Retina (tissue), 1 donor: ENCODE measurements around the gene FBXW12.

Experiments
- DNase-seq: peaks from one replicate; pipeline ENCODE4 v3.0.0-alpha.2; 2016

FBXW12 gene

GRCh38 chr3:48423241-48423882 is 51.3 kb downstream of the FBXW12 start:
- no peak for DNase-seq

DNA sequence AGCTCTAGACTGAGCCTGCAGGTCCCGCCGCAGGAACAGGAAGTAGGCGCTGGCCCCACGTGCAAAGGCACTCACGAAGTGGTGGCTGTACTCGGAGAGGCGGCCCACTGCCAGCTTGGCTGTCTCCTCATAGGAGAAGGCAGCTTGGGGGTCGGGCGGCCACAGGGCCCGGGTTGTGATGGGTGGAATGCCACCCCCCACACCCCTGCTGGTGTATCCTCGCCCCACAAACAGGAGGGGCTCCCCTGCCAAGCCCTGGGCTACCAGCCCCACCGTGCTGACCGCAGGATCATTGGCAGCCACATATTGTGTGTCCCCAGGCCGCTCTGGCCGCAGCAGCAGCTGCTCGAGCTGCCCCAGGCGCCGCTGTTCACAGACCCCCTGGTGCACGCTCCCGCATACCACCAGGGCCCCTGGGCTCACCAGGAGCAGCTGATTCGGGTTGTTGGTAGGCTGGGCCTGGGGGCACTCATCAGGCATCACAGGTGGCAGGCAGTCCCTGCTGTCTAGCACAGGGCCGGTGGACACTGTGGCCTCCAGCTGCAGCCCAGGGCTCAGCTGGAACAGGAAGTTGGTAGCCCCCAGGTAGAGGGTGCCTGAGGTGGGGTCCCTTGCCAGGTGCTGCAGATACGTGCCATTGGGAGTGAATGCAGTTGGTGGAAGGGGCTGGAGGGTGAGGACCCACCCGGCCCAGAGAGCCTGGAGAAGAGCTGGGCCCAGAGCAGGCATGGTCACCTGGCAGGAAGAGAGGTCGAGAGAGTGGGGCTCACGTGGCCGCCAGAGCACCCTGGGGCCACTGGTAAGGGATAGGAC is 52.1 kb downstream of the FBXW12 start:
- DNase-seq = no peak

- DNase-seq = peak; percentile 62
These were observed 53.3 kb downstream of the FBXW12 start for GRCh38 chr3:48425281-48425812.

DNA sequence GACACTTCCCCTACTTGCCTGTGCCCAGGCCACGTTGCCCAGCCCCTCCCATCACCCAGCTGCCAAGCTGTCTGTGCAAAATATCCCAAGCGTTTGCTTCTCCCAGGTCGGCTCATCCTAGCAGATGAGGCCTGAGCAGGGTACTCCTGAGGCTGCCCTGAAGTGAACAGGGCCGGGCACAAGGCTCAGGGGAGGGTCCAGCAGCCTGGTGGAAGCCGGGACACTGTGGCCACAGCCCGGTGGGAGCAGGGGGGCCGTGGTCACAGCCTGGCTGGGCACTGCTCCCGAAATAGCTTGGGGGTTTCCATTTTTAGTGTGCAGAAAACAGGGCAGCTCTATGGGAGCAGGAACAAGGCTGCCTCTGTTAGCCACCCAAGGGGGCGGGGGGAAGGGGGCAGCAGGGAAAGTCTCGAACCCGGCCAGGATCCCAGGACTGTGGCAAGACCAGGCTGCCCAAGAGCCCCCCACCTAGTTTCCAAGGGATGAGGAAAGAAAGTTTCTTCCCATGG is 54.4 kb downstream of the FBXW12 start:
- DNase-seq = no peak

GRCh38 chr3:48426944-48427629 is 55.1 kb downstream of the FBXW12 start:
- peak; percentile 24 for DNase-seq

- peak; percentile 36 for DNase-seq
These were observed 55.6 kb downstream of the FBXW12 start for GRCh38 chr3:48427630-48427962.

DNA sequence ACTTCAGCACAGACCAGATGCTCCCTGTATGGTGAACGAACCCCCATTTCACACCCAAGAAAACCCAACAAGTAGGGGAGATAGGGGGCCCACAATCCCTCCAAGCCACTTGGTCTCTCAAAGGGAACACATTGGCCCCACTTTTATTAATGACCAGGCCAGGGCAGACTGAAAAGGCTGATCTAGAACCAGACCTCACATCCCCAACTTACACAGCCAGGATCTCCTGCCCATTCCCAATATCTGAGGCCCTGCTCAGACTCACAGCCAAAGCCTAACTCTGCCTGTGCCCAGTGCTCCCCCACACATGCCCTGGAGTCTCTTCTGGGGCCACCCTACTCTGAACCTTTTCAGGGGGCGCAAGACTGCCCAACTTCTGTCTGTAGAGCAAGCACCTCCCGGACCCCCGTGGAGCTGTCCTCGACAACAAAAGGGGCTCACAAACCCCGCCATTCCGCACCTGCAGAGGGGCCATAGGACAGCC is 56.1 kb downstream of the FBXW12 start:
- DNase-seq = peak; percentile 17

DNA sequence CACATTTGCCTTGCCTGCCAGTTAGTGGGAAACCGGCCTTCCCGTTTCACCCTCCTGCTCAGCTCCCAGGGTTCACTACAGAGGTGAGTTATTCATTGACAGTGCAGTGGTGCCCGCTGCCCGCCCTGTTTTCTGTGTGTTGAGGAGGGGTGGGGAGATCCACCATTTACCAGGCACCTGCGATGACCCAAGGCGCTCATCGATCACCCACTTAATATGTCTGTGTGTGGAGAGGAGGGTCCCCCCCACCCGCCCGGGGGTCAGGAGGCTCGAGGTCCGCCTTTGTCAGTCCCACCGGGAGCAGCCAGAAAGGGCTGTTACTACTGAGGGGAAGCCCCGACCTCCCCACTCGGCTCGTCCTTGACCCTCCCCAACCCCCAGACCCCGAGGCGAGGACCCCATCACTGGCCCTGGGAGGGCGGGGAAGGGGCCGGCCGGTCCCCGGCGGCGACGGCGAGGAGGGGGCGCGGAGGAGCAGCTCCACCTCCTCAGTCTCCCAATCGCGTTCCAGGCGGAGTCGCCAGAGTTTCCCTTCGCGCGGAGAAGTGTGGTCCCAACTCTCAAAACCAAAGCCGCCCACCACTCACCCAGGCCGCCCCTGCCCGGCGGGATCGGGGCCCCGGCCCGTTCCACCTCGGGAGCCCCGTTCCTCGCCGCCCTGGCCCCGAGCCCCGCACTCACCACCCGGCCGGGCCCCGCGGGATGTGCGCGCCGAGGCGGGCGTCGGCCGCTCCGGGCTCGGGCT is 56.7 kb downstream of the FBXW12 start:
- peak; percentile 63 for DNase-seq

GRCh38 chr3:48429317-48429959 is 57.4 kb downstream of the FBXW12 start:
- peak; percentile 73 for DNase-seq

DNA sequence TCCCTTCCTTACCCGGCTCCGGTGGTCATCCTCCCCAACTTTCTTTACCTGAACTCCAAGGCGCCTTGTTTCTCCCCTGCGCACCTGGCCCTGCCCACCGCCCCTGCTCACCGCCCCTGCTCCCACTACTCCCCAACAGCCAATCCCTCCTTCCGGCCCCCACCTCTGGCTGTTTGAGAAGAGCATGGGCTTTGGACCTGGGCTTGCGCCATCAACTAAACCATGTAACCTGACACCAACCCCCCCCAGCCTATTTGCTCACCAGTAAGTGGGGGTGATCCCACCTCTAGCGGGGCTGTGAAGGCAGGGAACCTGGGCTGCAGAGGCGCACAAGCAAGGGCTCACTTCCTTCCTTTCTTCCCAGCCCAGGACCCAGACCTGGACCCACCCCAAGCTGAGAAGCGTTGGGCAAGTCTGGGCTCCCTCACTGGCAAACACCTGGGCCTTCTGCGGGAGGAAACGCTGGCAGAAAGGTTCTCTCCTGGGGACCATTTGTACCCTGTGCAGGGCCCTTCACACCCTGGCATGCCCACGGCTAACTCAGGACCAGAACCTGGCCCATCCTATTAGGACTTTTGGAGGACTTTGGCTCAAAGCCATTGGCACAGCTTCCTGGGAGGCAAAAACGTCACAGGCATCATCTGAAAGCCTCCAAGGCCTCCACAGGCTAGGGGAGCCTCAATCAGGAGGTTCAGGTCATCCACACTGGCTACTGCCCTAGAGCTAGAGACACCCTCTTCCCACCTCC is 58.1 kb downstream of the FBXW12 start, which contains the start of gene PLXNB1:
Gene PLXNB1, minus strand, starts transcription at position 127 of the 748 bp plus-strand sequence. CDS start 5,475 bp downstream, outside the sequence.
- DNase-seq = no peak

DNA sequence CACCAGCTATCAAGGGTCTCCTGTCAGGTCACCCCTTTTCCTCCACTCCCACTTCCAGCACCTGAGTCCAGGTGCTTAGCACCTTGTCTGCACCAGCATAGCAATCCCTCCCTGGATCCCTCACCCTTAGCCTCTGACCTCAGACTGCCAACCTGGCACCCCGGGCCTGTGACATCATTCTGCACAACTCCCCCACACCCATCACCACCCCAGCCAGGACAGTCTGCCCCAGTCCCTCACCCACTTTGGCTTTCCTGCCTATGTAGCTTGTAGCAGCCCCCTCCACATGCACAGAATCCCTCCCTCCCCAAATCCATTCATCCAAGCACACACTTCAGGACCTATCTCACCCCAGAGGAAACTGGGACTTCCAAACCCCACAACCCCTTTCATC is 58.7 kb downstream of the FBXW12 start:
- no peak for DNase-seq

GRCh38 chr3:48431224-48432029 is 59.4 kb downstream of the FBXW12 start:
- DNase-seq = no peak

DNA sequence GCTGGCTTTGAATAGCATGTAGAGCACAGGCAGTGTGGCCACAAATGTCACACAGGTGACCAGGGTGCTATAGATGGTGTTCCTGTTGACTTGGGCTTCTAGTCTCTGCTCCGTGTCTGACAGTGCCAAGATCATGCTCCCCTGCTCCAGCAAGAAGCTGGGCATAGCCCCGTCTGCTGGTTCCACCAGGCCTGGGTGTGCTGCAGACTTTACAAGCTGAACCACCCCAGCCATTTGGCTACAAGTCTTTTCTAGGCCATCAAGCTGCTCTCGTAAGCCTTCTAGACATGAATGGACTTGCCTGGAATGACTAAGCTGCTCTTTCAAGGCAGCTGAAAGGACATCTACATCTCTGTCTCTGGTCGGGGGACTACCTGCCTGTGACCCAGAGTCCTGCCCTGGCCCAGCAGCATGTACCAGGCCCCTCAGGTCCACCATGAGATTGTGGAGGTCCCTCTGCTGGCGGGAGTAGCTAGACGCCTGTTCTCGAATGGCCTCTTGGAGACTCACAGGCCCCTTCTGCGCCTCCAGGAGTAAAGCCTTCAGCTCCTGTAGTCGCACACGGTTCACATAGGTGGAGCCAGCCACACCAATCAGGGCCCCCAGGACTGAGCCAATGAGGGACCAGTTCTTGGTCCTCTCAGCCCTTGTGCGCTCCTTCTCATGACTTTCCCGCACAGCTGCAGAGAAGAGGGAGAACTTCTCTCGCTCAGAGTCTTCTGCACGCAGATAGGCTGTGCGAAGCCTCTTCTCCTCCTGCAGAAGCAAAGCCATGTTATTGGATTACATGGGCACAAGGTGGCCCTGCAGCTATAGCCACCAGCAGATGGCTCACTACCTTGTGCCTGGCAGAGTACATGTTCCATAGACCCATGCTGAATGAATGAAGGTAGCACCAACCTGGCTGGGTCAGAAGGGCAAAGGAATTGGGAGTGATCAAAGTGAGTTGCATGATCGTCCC is 60.7 kb downstream of the FBXW12 start:
- DNase-seq = no peak

DNA sequence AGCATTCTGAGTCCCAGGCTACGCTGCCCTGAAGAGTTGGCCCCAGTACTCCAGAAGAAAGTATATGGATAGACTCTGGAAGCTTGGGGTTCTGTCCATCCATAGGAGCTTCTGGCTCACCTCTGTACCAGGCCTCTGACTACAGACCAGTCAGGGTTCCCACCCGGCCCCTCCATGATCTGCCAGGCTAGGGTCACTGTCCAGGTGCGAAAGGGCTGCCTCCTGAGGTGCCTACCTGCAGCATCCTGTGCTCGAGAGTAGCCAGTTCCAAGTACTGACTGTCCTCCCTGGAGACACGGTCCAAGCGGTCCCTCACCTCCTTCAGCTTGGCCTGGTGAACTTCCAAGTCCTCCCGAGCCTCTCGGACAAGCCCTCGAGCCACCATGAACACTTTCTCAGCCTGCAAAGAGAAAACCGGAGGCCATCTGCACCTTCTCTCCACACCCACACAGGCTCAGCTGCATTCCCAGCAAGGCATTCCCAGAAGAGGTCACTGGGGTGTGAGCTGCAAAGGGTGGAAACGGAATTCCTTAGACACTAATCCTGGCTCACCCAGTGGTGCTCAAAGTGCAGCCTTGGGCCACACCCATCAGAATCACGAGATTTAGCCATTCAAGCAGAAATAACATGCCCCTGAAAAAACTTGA is 61.6 kb downstream of the FBXW12 start:
- no peak for DNase-seq

GRCh38 chr3:48434591-48435222 is 62.7 kb downstream of the FBXW12 start:
- DNase-seq = no peak

DNA sequence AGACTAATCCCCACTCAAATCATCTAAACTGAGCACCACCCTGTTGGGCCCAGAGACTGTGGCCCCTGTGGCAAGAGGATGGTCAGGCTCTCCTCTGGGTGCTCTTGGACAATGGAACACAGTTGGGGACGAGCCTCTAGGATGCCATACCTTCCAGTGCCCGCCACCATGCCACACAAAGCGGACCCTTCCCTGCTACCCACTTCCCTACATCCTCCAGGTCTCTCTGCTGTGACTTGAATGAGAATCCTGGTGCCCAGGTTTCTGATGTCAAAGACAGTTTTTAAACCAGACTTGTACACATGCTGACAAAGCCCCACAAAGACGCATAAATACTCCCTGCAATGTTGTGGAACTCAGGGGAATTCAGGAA is 63.2 kb downstream of the FBXW12 start:
- no peak for DNase-seq

DNA sequence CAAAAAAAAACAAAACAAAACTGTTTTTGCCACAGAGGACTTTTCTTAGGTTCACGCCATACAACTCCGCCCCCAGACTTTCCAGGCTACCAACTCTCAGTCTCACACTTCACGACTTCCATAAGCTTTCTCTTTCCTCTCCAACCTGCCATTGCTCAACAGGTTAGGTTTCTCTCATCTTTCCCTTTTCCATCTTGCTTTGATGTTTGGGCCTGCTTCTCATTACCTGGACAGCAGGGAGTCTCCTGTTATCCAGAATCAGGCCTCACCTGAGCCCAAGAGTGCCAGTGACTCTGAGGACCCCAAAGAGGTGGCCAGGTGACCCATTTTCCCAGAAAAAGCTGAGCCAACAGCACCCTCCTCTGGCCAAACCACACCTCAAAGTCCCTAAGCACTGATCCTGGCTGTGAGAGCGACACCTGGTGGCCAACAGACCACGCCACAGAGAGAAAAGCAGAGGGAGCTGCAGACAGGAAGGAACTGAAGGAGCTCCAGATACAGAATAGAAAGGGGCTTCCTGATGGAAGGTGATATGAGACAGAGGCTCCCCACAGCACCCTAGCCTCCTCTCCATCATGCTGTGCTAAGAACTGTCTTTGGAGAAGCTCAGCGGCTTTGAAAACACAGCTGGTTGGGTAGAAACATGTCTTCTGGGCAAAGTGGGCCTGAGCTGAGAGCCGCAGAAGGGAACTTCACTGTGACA is 63.9 kb downstream of the FBXW12 start:
- DNase-seq = peak; percentile 87

DNA sequence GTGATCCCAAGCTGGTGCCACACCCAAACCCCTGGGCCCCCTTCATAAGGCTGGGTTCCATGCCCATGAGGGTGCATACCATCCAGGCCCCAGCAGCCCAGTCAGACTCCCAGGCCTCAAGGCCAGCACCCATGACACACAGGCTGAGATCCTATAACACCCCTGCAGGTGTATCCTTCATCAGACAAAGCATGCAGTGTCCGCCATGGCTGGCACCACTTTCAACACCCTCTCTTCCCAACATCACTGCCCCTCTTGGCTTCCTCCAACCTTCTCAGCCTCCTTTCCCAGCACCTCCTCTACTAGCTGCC is 64.4 kb downstream of the FBXW12 start:
- no peak for DNase-seq
